Mesenchymal stem cell (in vitro differentiated cells and primary cell): ENCODE data around the gene MRPL39.

Source experiments
- DNase-seq: peaks from one replicate; pipeline ENCODE4 v3.0.0-alpha.2; 2013
- H2AFZ ChIP-seq: one replicate; pipeline ENCODE4 v1.6.1; 2013; ENCODE audit warnings: low read depth, mild to moderate bottlenecking, control low read depth, inconsistent platforms, low read length, moderate library complexity
- H2AK5ac ChIP-seq: 2 replicates; pipeline ENCODE4 v1.6.1; 2013; ENCODE audit warnings: low read length, moderate library complexity, mild to moderate bottlenecking, inconsistent platforms; ENCODE audit not compliant: severe bottlenecking
- H2BK120ac ChIP-seq: one replicate; pipeline ENCODE4 v1.6.1; 2013; ENCODE audit warnings: low read depth, mild to moderate bottlenecking, inconsistent platforms, low read length, moderate library complexity
- H2BK12ac ChIP-seq, 2 experiments: one replicate each; pipeline ENCODE4 v1.6.1; 2013; ENCODE audit warnings: inconsistent platforms in 2 of 2, low read length in 2 of 2, mild to moderate bottlenecking in 2 of 2, moderate library complexity in 2 of 2, control low read depth in 1 of 2
- H2BK15ac ChIP-seq: one replicate; pipeline ENCODE4 v1.6.1; 2013; ENCODE audit warnings: mild to moderate bottlenecking, low read depth, inconsistent platforms; ENCODE audit not compliant: poor library complexity, severe bottlenecking
- H2BK5ac ChIP-seq: 2 replicates; pipeline ENCODE4 v1.6.1; 2013; ENCODE audit warnings: low read depth, mild to moderate bottlenecking, low read length, control low read depth, inconsistent platforms; ENCODE audit not compliant: poor library complexity, severe bottlenecking
- H3K14ac ChIP-seq, 2 experiments: one replicate each; pipeline ENCODE4 v1.6.1; 2013; ENCODE audit warnings: inconsistent platforms in 2 of 2, low read length in 2 of 2, control low read depth in 1 of 2, mild to moderate bottlenecking in 1 of 2, moderate library complexity in 1 of 2
- H3K18ac ChIP-seq, 2 experiments: one replicate each; pipeline ENCODE4 v1.6.1; 2013; ENCODE audit warnings: inconsistent platforms in 2 of 2, low read length in 2 of 2, control low read depth in 1 of 2, low read depth in 1 of 2, mild to moderate bottlenecking in 1 of 2
- H3K23ac ChIP-seq, 2 experiments: one replicate each; pipeline ENCODE4 v1.6.1; 2013; ENCODE audit warnings: inconsistent platforms in 2 of 2, low read length in 2 of 2, mild to moderate bottlenecking in 2 of 2, moderate library complexity in 2 of 2, control low read depth in 1 of 2
- H3K27ac ChIP-seq: 2 replicates; pipeline ENCODE4 v1.5.1; 2013; ENCODE audit warnings: mild to moderate bottlenecking, moderate library complexity, low read length, control low read depth, inconsistent platforms; ENCODE audit not compliant: poor library complexity, severe bottlenecking
- H3K27me3 ChIP-seq, 2 experiments: 2 replicates each; pipeline versions ENCODE4 v1.6.1 to v1.7.0; 2013; ENCODE audit warnings: low read length in 2 of 2, mild to moderate bottlenecking in 2 of 2, moderate library complexity in 2 of 2, control low read depth in 1 of 2, inconsistent platforms in 1 of 2; ENCODE audit not compliant: control insufficient read depth in 1 of 2, insufficient read depth in 1 of 2
- H3K36me3 ChIP-seq, 2 experiments: 2 replicates each; pipeline versions ENCODE4 v1.6.1 to v1.7.0; 2013; ENCODE audit warnings: low read length in 2 of 2, control low read depth in 1 of 2, inconsistent platforms in 1 of 2, low read depth in 1 of 2, mild to moderate bottlenecking in 1 of 2; ENCODE audit not compliant: insufficient read depth in 2 of 2, control insufficient read depth in 1 of 2
- H3K4ac ChIP-seq, 2 experiments: one replicate each; pipeline ENCODE4 v1.6.1; 2013; ENCODE audit warnings: inconsistent platforms in 2 of 2, low read length in 2 of 2, mild to moderate bottlenecking in 2 of 2, moderate library complexity in 2 of 2, control low read depth in 1 of 2, low read depth in 1 of 2
- H3K4me1 ChIP-seq: 2 replicates; pipeline ENCODE4 v1.6.1; 2013; ENCODE audit warnings: low read depth, low read length, control low read depth; ENCODE audit not compliant: control insufficient read depth, insufficient read depth
- H3K4me2 ChIP-seq: 2 replicates; pipeline ENCODE4 v1.6.1; 2013; ENCODE audit warnings: low read length, mild to moderate bottlenecking, inconsistent platforms; ENCODE audit not compliant: poor library complexity, severe bottlenecking
- H3K4me3 ChIP-seq, 2 experiments: 2 replicates each; pipeline versions ENCODE4 v1.5.1 to v1.7.0; 2013; ENCODE audit warnings: low read length in 2 of 2, mild to moderate bottlenecking in 2 of 2, control low read depth in 1 of 2, low read depth in 1 of 2; ENCODE audit not compliant: insufficient read depth in 1 of 2
- H3K79me1 ChIP-seq: replicated peaks from 2 replicates; pipeline ENCODE4 v1.6.1; 2013; ENCODE audit warnings: mild to moderate bottlenecking, control low read depth, low read length, inconsistent platforms; ENCODE audit not compliant: poor library complexity, severe bottlenecking
- H3K9ac ChIP-seq: 2 replicates; pipeline ENCODE4 v1.7.0; 2013; ENCODE audit warnings: mild to moderate bottlenecking, low read length, moderate library complexity
- H3K9me3 ChIP-seq: 2 replicates; pipeline ENCODE4 v1.7.0; 2013; ENCODE audit warnings: mild to moderate bottlenecking, low read length; ENCODE audit not compliant: control insufficient read depth
- H4K8ac ChIP-seq: one replicate; pipeline ENCODE4 v1.6.1; 2013; ENCODE audit warnings: inconsistent platforms, mild to moderate bottlenecking, low read length, moderate library complexity
- H4K91ac ChIP-seq: one replicate; pipeline ENCODE4 v1.6.1; 2013; ENCODE audit warnings: mild to moderate bottlenecking, low read length, inconsistent platforms
- WGBS: methylation state at CpG from one replicate; pipeline ENCODE4 v1.1.7; 2013; ENCODE audit warnings: mixed read lengths; 5-methylcytosine and 5-hydroxymethylcytosine counted together

Gene MRPL39

GRCh38 chr21:25582888-25583287, 24.4 kb downstream of the MRPL39 start:
- no peak overlapping the region for H3K4ac ChIP-seq
- H3K4me2 ChIP-seq = no peak overlapping the region
- H3K9ac ChIP-seq = no peak overlapping the region
- no peaks in the 10 kb centered on the region for H3K9me3 ChIP-seq
- H4K91ac ChIP-seq = no peak overlapping the region
- H2AFZ ChIP-seq = no peak overlapping the region
- no peak overlapping the region for H2BK5ac ChIP-seq
- no peak overlapping the region for H2BK120ac ChIP-seq
- H2BK12ac ChIP-seq = no peak overlapping the region
- H3K79me1 ChIP-seq = peaks cover 13% of the 10 kb centered on the region
- no peaks in the 10 kb centered on the region for H3K4me1 ChIP-seq
- no peak overlapping the region for H3K18ac ChIP-seq
- no peak for DNase-seq
- peaks cover 1 to 39% of the 10 kb centered on the region in 2 experiments for H3K36me3 ChIP-seq
- H4K8ac ChIP-seq = no peak overlapping the region
- 96% methylated on average over 5 of the region's 5 CpGs for WGBS
- no peak overlapping the region for H3K23ac ChIP-seq
- H3K4me3 ChIP-seq = no peak overlapping the region
- H3K14ac ChIP-seq = no peak overlapping the region
- no peaks in the 10 kb centered on the region for H3K27me3 ChIP-seq
- no peak overlapping the region for H3K27ac ChIP-seq
- H2AK5ac ChIP-seq = no peak overlapping the region
- no peak overlapping the region for H2BK15ac ChIP-seq

DNA sequence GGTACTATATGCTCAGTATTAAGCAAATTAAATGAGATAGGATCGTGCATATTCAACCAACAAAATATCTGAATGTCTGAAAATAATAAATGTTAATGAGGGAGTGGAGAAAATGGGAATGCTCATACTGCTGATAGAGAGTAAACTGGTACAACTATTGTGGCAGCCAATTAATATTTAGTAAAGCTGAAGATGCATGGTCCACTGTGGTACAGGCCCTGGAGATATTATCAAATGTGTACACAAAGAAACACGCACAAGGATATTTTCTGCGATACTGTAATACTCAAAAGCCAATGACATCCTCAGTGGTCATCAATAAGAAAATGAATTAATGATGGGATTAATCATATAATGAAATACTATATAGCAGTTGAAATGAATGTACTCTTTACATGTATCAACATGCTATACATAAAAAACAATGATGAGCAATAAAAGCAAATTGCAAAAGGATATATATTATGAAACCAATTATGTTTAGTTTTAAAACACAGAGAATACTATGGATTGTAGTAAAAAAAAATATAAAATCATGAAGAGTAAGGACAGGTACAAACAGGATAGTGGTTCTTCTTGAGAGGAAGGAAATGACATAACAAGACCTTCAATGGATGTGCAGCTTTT, 25.0 kb downstream of the MRPL39 start:
- Histone ChIP-seq H2AK5ac (no peak overlapping the region), H3K4me2 (no peak overlapping the region), H3K79me1 (peaks cover 13% of the 10 kb centered on the region), H3K27ac (no peak overlapping the region), H2BK5ac (no peak overlapping the region), H4K91ac (no peak overlapping the region), H2BK15ac (no peak overlapping the region), H3K23ac (no peak overlapping the region), H3K4me1 (no peaks in the 10 kb centered on the region), H3K4me3 (no peak overlapping the region), H3K18ac (no peak overlapping the region), H4K8ac (no peak overlapping the region), H3K4ac (no peak overlapping the region), H3K14ac (no peak overlapping the region), H2BK12ac (no peak overlapping the region), H2AFZ (no peak overlapping the region), H3K36me3 (peaks cover 0 to 39% of the 10 kb centered on the region in 2 experiments), H2BK120ac (no peak overlapping the region), H3K9me3 (no peaks in the 10 kb centered on the region), H3K9ac (no peak overlapping the region), H3K27me3 (no peaks in the 10 kb centered on the region)
- 80% methylated on average over 1 of the region's 3 CpGs for WGBS
- DNase-seq = no peak

DNA sequence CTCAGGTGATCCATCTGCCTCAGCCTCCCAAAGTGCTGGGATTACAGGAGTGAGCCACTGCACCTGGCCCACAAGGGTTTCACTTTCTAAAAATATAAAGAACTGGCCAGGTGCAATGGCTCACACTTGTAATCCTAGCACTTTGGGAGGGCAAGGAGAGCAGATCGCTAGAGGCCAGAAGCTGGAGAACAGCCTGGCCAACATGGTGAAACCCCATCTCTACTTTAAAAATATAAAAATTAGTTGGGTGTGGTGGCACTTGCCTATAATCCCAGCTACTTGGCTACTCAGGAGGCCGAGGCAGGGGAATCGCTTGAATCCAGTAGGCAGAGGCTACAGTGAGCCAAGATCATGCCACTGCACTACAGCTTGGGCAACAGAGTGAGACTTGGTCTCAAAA, 25.7 kb downstream of the MRPL39 start:
- Histone ChIP-seq H2BK15ac (no peak overlapping the region), H3K4ac (no peak overlapping the region), H3K27ac (no peak overlapping the region), H3K36me3 (peaks cover 0 to 36% of the 10 kb centered on the region in 2 experiments), H2BK5ac (no peak overlapping the region), H3K4me2 (no peak overlapping the region), H3K18ac (no peak overlapping the region), H2AK5ac (no peak overlapping the region), H3K9ac (no peak overlapping the region), H2BK12ac (no peak overlapping the region), H3K4me1 (no peaks in the 10 kb centered on the region), H3K23ac (no peak overlapping the region), H3K14ac (no peak overlapping the region), H3K27me3 (no peaks in the 10 kb centered on the region), H2AFZ (no peak overlapping the region), H4K91ac (no peak overlapping the region), H3K4me3 (no peak overlapping the region), H3K9me3 (no peaks in the 10 kb centered on the region), H2BK120ac (no peak overlapping the region), H3K79me1 (peaks cover 11% of the 10 kb centered on the region), H4K8ac (no peak overlapping the region)
- no peak for DNase-seq
- WGBS = 100% methylated on average over 3 of the region's 3 CpGs

DNA sequence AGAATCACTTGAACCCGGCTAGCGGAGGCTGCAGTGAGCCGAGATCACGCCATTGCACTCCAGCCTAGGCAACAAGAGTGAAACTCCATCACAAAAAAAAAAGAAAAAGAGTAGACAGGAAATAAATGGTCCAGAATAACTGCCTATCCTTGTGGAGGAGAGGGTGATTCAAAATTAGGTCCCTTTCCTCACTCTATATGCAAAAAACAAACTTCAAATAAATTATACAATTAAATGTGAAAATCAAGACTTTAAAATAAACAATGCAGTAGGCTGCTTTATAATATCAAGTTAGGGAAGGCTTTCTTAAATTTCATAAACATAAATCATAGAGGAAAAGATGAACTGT, 26.4 kb downstream of the MRPL39 start:
- Histone ChIP-seq H2AFZ (no peak overlapping the region), H3K36me3 (peaks cover 0 to 29% of the 10 kb centered on the region in 2 experiments), H2BK15ac (no peak overlapping the region), H3K4me1 (peaks cover 2% of the 10 kb centered on the region), H3K23ac (no peak overlapping the region), H4K91ac (no peak overlapping the region), H3K27ac (no peak overlapping the region), H3K14ac (no peak overlapping the region), H2BK120ac (no peak overlapping the region), H3K27me3 (no peaks in the 10 kb centered on the region), H3K9ac (no peak overlapping the region), H3K18ac (no peak overlapping the region), H3K4me2 (no peak overlapping the region), H3K4me3 (no peak overlapping the region), H2BK5ac (no peak overlapping the region), H3K79me1 (peaks cover 12% of the 10 kb centered on the region), H2AK5ac (no peak overlapping the region), H3K9me3 (no peaks in the 10 kb centered on the region), H3K4ac (no peak overlapping the region), H4K8ac (no peak overlapping the region), H2BK12ac (no peak overlapping the region)
- WGBS = no CpG with 5 or more reads among the region's 4 CpGs
- DNase-seq = no peak
